ENCODE measurements around the gene RASGRP4. TPM values are rescaled to one million over a fixed set of nuclear protein-coding genes. Genes with fewer than 3 reads are reported as not detected.

The RASGRP4 gene, protein sequence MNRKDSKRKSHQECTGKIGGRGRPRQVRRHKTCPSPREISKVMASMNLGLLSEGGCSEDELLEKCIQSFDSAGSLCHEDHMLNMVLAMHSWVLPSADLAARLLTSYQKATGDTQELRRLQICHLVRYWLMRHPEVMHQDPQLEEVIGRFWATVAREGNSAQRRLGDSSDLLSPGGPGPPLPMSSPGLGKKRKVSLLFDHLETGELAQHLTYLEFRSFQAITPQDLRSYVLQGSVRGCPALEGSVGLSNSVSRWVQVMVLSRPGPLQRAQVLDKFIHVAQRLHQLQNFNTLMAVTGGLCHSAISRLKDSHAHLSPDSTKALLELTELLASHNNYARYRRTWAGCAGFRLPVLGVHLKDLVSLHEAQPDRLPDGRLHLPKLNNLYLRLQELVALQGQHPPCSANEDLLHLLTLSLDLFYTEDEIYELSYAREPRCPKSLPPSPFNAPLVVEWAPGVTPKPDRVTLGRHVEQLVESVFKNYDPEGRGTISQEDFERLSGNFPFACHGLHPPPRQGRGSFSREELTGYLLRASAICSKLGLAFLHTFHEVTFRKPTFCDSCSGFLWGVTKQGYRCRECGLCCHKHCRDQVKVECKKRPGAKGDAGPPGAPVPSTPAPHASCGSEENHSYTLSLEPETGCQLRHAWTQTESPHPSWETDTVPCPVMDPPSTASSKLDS
- not detected in 2 replicates for total RNA-seq

DNA sequence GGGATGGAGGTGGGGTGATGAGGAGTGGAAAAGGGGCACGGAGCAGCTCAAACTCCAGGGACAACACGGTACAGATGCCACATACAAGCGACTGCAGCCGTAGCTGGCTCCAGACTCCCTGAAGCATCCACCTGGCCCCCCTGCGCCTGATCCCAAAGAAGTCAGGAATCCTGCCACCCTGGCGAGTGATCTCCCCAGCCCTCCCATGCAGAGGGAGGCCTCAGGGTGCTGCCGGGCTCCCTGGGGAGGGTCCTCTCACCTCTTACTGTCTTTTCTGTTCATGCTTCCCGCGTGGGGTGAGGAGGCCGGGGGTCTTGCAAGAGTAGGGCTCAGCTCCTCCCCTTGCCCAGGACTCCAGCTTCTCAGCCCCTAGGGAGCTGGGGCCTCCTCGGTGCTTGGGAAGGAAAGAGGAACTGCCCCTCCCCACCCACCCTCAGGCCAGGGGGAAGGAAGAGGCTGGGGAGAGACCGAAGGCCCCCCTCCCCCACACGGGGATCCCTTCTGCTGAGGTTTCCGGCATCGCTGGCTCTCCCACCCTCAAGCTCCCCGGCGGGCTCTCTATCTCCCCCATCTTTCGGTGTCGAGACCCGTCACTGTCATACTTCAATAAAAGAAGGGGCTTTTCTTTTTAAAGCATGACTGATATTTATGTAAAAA, at the start of gene RASGRP4:
RASGRP4 (minus strand) TSS at position 410 of the 657 bp plus-strand sequence; CDS start at position 282, 128 bp downstream.

DNA sequence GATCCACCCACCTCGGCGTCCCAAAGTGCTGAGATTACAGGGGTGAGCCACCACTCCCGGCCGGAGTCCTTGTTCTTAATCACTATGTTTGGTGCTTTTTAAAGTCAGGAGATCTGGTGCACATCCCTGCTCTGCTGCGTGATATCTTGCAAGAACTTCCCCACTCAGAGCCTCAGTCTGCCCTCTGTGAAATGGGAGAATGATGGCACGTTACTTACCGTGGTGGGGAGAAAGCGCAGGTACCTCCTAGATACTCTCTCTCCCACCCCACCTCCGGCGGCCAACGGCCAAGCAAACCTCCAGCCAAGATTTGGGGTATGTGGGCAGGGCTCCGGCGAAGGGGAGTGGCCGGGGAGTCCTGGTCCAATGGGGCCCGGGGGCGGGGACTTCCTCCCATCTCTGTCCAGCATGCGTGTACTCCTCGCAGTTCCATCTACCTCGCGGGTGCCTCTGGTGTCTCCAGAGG, 7.3 kb upstream of the RASGRP4 start, which contains the start of gene RYR1:
RYR1 (plus strand) TSS at position 424 of the 466 bp plus-strand sequence. CDS start 139 bp downstream, outside the sequence.

GRCh38 chr19:38402967-38403674, 22.9 kb downstream of the RASGRP4 start, which contains the start of gene FAM98C:
Gene FAM98C (plus strand): TSS chr19:38403093. CDS start chr19:38403154, 61 bp downstream.

GRCh38 chr19:38388349-38389100, 37.5 kb downstream of the RASGRP4 start, which contains the start of gene SPRED3:
Gene SPRED3 (plus strand): TSS chr19:38388697. CDS start chr19:38390303, 1,606 bp downstream.

DNA sequence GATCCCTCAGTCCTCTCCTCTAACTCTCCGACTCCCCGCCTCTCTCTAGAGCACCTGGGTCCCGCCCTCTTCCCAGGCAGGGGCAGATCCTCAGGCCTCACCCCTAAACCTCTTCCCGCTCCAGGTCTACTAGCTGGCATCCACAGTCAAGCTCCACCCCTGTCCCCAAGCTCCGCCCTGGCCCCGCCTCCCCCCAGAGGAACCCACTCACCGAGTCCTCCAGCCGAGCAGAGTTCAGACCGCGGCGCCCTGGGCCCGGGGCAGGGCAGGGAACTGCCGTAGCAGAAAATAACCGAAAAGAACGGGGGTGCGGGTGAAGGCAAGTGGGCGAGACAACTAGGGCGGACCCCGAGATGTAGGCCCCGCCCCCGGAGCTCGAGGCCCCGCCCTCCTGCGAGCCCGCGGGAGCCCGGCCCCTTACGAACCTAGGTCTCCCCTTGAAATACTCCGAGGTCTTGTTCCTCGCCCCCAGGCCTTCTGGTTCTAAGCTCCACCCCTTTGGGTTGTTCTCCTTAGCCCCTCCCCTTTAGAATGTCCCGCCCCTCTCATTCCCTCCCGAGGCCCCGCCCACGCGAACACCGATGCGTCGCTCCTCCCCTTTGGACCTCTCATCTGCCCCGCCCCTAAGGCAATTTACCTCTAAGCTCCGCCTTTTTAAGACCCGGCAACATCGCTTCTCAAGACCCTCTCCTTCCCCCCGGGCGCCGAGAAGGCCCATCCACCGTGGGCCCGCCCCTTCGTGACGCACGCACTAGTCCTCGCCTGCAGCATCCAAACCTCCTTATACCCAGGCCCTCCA, 38.3 kb downstream of the RASGRP4 start, which contains the start of gene GGN:
GGN (minus strand) TSS at position 485 of the 799 bp plus-strand sequence. CDS start 773 bp downstream, outside the sequence.

DNA sequence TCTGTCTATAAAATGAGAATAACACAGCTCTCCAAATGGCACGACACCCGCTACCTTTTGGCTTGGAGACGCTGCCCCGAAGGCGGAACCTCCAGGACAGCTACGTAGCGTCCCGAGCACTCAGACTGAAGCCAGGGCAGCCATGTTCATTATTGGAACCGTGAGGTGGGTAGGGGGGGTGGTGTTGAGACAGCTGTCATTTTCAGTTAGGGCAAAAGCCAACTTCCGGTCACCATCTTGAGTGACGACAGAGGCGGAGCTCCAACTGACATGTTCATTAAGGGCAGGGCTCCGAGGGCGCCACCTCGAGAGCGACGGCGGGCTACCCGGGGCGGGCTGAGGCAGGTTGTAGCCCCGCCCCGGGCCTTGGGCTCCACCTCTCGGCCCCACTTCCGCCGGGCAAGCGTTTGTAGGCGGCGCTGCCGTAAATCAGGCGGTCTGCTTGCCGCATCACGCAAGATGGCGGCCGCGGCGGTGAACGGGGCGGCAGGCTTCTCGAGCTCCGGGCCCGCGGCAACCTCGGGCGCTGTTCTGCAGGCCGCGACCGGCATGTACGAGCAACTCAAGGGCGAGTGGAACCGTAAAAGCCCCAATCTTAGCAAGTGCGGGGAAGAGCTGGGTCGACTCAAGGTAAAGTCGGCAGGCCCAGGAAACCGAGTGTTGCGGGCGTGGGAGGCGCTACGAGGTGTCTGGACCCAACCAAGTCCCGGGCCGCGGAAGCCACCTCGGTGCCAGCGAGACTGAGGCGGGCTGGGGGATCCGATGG, 51.5 kb downstream of the RASGRP4 start, which contains the start of gene PSMD8:
PSMD8 (plus strand) TSS at position 240 of the 766 bp plus-strand sequence; CDS start at position 271, 31 bp downstream.

Other genes with a start within 250 kb of the RASGRP4 start
- gene DPF1, start 202.0 kb downstream of the RASGRP4 start, total RNA-seq = 0.31 and 0.32 TPM in 2 replicates
- gene PPP1R14A, start 169.8 kb downstream of the RASGRP4 start, total RNA-seq = 4.4 and 6.1 TPM in 2 replicates
- gene SPINT2, start 161.6 kb downstream of the RASGRP4 start, total RNA-seq = 7.0 and 61.4 TPM in 2 replicates
- gene C19orf33, start 122.0 kb downstream of the RASGRP4 start, total RNA-seq = 1.1 and 34.5 TPM in 2 replicates
- 74.0 and 89.5 TPM in 2 replicates for gene YIF1B, start 110.3 kb downstream of the RASGRP4 start, total RNA-seq
- 7.8 and 11.1 TPM in 2 replicates for gene KCNK6, start 106.4 kb downstream of the RASGRP4 start, total RNA-seq
- gene CATSPERG, start 90.4 kb downstream of the RASGRP4 start, total RNA-seq = 0.16 and 3.5 TPM in 2 replicates
- gene PSMD8, start 51.6 kb downstream of the RASGRP4 start, total RNA-seq = 200 and 216 TPM in 2 replicates
- 0.13 and 0.16 TPM in 2 replicates for gene GGN, start 38.2 kb downstream of the RASGRP4 start, total RNA-seq
- gene SPRED3, start 37.5 kb downstream of the RASGRP4 start, total RNA-seq = 0.76 and 1.8 TPM in 2 replicates
- 4.5 and 5.8 TPM in 2 replicates for gene FAM98C, start 23.1 kb downstream of the RASGRP4 start, total RNA-seq
- not detected in 2 replicates for gene RYR1, start 7.5 kb upstream of the RASGRP4 start, total RNA-seq
- gene MAP4K1, start 191.7 kb upstream of the RASGRP4 start, total RNA-seq = not detected in 2 replicates
- 185 and 279 TPM in 2 replicates for gene EIF3K, start 193.0 kb upstream of the RASGRP4 start, total RNA-seq
- gene ACTN4, start 221.4 kb upstream of the RASGRP4 start, total RNA-seq = 271 and 808 TPM in 2 replicates